ENCODE data around the gene PDXP. TPM values are rescaled to one million over a fixed set of nuclear protein-coding genes. Genes with fewer than 3 reads are reported as not detected.

PDXP gene
- total RNA-seq, 1 experiment from 2014 or later = 10.9 TPM

- Histone ChIP-seq H3K9me3 (ENCODE audit: insufficient read depth, low read depth) (no peaks in the 10 kb centered on the region), H3F3A (ENCODE audit: insufficient read depth, low read depth) (peaks cover 50% of the 10 kb centered on the region), H3K4me3 (peak overlapping the region; percentile 70), H3K4me2 (peak overlapping the region; percentile 99), H3K79me2 (ENCODE audit: low read depth) (peaks cover 7% of the 10 kb centered on the region), H3K27me3 (ENCODE audit: insufficient read depth, low read depth) (no peaks in the 10 kb centered on the region), H3K27ac (no peak overlapping the region), H3K9me2 (ENCODE audit: insufficient read depth) (no peaks in the 10 kb centered on the region), H4K20me1 (ENCODE audit: insufficient read depth) (0 out of 2 replicates have a peak, but pooled peaks cover 3% of the 10 kb centered on the region), H3K4me1 (replicated peaks; ENCODE audit: insufficient read depth) (peaks cover 32% of the 10 kb centered on the region), H3K36me3 (ENCODE audit: low read depth) (0 out of 2 replicates have a peak, but pooled peaks cover 4% of the 10 kb centered on the region), H2AFZ (peak overlapping the region; percentile 73)
- POLR2A ChIA-PET (ENCODE audit: unreplicated experiment) = interaction anchor here (0.6 kb wide), 2 partner anchors 199 to 265 kb away, joined by 3 to 8 read pairs; no protein-coding TSS in a partner anchor
- DNase-seq = no peak
- intact Hi-C loops (cut with micrococcal nuclease; ENCODE audit: unreplicated experiment) = loop anchor here (1.0 kb wide), 1 partner anchor 32 kb away; the partner anchor contains the start of gene GGA1
- BruUV-seq (replicated peaks) = no TSS peak
- no peak for TF ChIP-seq EZH2 (IDR thresholded peaks at IDR 0.05; ENCODE audit: low read depth)
- no peak for TF ChIP-seq CTCF (conservative IDR thresholded peaks at IDR 0.05)
- CTCF ChIA-PET = interaction anchor here (0.6 to 0.7 kb wide), 3 partner anchors 35 to 112 kb away, joined by 3 to 5 read pairs (median 4); partner anchors contain the start of gene LGALS1
Measured at GRCh38 chr22:37639771-37640590, 18.5 kb upstream of the PDXP start.

DNA sequence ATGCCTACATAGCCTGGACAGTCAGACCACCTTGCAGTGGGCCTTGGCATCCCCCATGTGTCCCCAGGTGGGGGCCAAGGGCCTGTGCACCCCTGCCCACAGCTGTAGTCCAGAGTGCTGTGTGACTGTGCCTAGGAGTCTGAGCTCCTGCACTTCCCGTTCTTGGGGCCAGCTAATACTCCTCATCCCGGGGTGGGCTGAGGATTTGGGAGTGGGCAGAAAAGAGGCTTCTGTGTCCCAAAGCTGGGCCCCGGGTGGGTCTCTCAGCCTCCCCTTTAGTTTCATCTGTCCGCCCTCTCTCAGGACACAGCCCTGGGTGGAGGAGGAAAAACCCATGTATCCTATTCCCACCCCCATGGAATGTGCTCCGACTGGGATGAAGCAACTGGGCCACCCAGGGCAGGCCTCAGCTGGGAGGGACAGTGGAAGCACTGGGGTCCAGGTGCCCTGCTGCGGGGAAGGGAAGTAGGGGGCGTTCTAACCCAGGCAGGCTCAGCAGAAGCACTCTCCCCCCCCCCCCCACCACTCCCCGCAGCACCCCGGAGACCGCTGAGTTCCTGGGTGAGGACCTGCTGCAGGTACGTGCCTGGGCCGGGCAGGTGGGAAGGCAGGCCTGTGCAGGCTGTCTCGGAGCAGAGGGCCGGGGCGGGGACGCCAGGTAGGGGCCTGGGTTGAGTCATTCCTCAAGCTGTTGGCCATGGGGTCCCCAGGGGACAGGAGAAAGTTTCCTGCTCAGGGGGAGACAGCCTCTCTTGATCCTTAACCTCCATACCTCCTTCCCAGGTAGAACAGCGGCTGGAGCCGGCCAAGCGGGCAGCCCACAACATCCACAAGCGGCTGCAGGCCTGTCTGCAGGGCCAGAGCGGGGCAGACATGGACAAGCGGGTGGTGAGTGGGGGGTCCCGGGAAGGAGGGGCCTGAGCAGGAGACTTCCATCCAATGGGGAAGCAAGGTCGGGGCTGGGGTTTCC, 17.6 kb upstream of the PDXP start:
- intact Hi-C loops (cut with micrococcal nuclease; ENCODE audit: unreplicated experiment) = no loop called here
- ChIA-PET CTCF (interaction anchor here (0.6 to 1.1 kb wide), 2 partner anchors 34 to 177 kb away, joined by 3 to 10 read pairs; partner anchors contain the start of gene LGALS1), POLR2A (ENCODE audit: unreplicated experiment) (interaction anchor here (0.6 kb wide), 2 partner anchors 168 to 198 kb away, joined by 8 to 13 read pairs; no protein-coding TSS in a partner anchor)
- Histone ChIP-seq H3K27ac (no peak overlapping the region), H3K4me1 (replicated peaks; ENCODE audit: insufficient read depth) (peaks cover 32% of the 10 kb centered on the region), H3K79me2 (ENCODE audit: low read depth) (peaks cover 7% of the 10 kb centered on the region), H2AFZ (no peak overlapping the region), H3K27me3 (ENCODE audit: insufficient read depth, low read depth) (no peaks in the 10 kb centered on the region), H3K9me2 (ENCODE audit: insufficient read depth) (no peaks in the 10 kb centered on the region), H3K36me3 (ENCODE audit: low read depth) (0 out of 2 replicates have a peak, but pooled peaks cover 4% of the 10 kb centered on the region), H3K9me3 (ENCODE audit: insufficient read depth, low read depth) (no peaks in the 10 kb centered on the region), H3F3A (ENCODE audit: insufficient read depth, low read depth) (peaks cover 54% of the 10 kb centered on the region), H3K4me3 (peak overlapping the region; percentile 70), H4K20me1 (ENCODE audit: insufficient read depth) (0 out of 2 replicates have a peak, but pooled peaks cover 3% of the 10 kb centered on the region), H3K4me2 (peak overlapping the region; percentile 99)
- DNase-seq = no peak
- BruUV-seq (replicated peaks) = TSS peak; percentile 8
- no peak for TF ChIP-seq EZH2 (IDR thresholded peaks at IDR 0.05; ENCODE audit: low read depth)
- TF ChIP-seq CTCF (conservative IDR thresholded peaks at IDR 0.05) = no peak

DNA sequence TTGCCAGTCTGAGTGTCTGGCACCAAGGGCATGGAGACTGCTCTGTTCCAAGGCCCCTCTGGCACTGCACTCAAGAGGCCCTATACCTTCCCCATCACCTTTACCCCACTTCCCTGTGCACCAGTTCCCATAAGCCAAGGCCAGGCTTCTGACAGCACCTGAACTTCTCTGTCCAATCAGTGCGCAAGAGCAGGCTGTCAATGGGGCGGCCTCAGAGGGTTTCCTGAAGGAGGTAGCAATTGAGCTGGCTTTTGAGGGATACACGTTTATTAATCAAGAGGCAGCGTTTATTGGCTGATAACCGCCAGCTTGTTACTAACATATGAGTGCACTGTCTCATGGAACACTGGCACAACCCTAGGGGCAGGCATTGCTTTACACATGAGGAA, 17.0 kb upstream of the PDXP start:
- intact Hi-C loops (cut with micrococcal nuclease; ENCODE audit: unreplicated experiment) = no loop called here
- peaks cover 48% of the 10 kb centered on the region for H3F3A ChIP-seq (ENCODE audit: insufficient read depth, low read depth)
- DNase-seq = peak in 1 of 2 experiments; percentile 48
- H3K27ac ChIP-seq = no peak overlapping the region
- TF ChIP-seq CTCF (conservative IDR thresholded peaks at IDR 0.05) (no peak), EZH2 (IDR thresholded peaks at IDR 0.05; ENCODE audit: low read depth) (no peak)
- no peaks in the 10 kb centered on the region for H3K9me3 ChIP-seq (ENCODE audit: insufficient read depth, low read depth)
- H3K4me2 ChIP-seq = peak overlapping the region; percentile 99
- H2AFZ ChIP-seq = no peak overlapping the region
- H4K20me1 ChIP-seq (ENCODE audit: insufficient read depth) = 0 out of 2 replicates have a peak, but pooled peaks cover 3% of the 10 kb centered on the region
- POLR2A ChIA-PET (ENCODE audit: unreplicated experiment) = interaction anchor here (0.6 kb wide), 1 partner anchor 40 kb away, joined by 3 read pairs; no protein-coding TSS in a partner anchor
- H3K79me2 ChIP-seq (ENCODE audit: low read depth) = peaks cover 7% of the 10 kb centered on the region
- no peak overlapping the region for H3K4me3 ChIP-seq
- CTCF ChIA-PET = interaction anchor here (1.0 to 1.1 kb wide), 2 partner anchors 177 to 222 kb away, joined by 3 to 10 read pairs; no protein-coding TSS in a partner anchor
- peaks cover 32% of the 10 kb centered on the region for H3K4me1 ChIP-seq (replicated peaks; ENCODE audit: insufficient read depth)
- no TSS peak for BruUV-seq (replicated peaks)
- H3K36me3 ChIP-seq (ENCODE audit: low read depth) = 0 out of 2 replicates have a peak, but pooled peaks cover 4% of the 10 kb centered on the region
- no peaks in the 10 kb centered on the region for H3K27me3 ChIP-seq (ENCODE audit: insufficient read depth, low read depth)
- no peaks in the 10 kb centered on the region for H3K9me2 ChIP-seq (ENCODE audit: insufficient read depth)

Measured in PC-9 (cell line).